SK-N-SH treated with all-trans-retinoic acid at 6 μM for 48 hours (cell line): Measurements from ENCODE around the gene ARID1B.

Experiments used
- ATAC-seq: fragments of 200-7000 bp; cut with Tn5 transposase; 3 replicates; pipeline ENCODE4 v1.9.1; 2020; ENCODE audit warnings: mild to moderate bottlenecking, moderate library complexity
- ARNTL ChIP-seq: fragments of 450-650 bp; formaldehyde crosslinking; IDR thresholded peaks from 2 replicates; pipeline ENCODE4 v1.5.0; 2020; ENCODE audit warnings: low read depth, mild to moderate bottlenecking, moderate library complexity, borderline replicate concordance
- BACH2 ChIP-seq: fragments of 250-450 bp; sonication (Bioruptor Pico); IDR thresholded peaks from 2 replicates; pipeline ENCODE4 v1.9.0; 2021; ENCODE audit warnings: mild to moderate bottlenecking, borderline replicate concordance
- CREB5 ChIP-seq: fragments of 250-450 bp; sonication (Bioruptor Pico); IDR thresholded peaks from 2 replicates; pipeline ENCODE4 v1.5.1; 2020; ENCODE audit warnings: low read depth, mild to moderate bottlenecking, moderate library complexity
- CSDC2 ChIP-seq: fragments of 250-450 bp; sonication (Bioruptor Pico); IDR thresholded peaks from 2 replicates; pipeline ENCODE4 v1.5.0; 2020; ENCODE audit warnings: mild to moderate bottlenecking, moderate library complexity
- CSRNP3 ChIP-seq: fragments of 250-450 bp; sonication (Bioruptor Pico); IDR thresholded peaks from 2 replicates; pipeline ENCODE4 v1.5.1; 2021; ENCODE audit warnings: mild to moderate bottlenecking, moderate library complexity
- ESRRG ChIP-seq: fragments of 250-450 bp; sonication (Bioruptor Pico); IDR thresholded peaks from 2 replicates; pipeline ENCODE4 v1.6.1; 2021; ENCODE audit warnings: mild to moderate bottlenecking
- GLIS3 ChIP-seq: fragments of 250-450 bp; sonication (Bioruptor Pico); IDR thresholded peaks from 2 replicates; pipeline ENCODE4 v1.5.0; 2020; ENCODE audit warnings: mild to moderate bottlenecking, moderate library complexity
- ISL1 ChIP-seq: fragments of 250-450 bp; sonication (Bioruptor Pico); IDR thresholded peaks from 2 replicates; pipeline ENCODE4 v2.1.2; 2022; ENCODE audit warnings: mild to moderate bottlenecking, moderate library complexity
- OSR1 ChIP-seq: fragments of 250-450 bp; sonication (Bioruptor Pico); IDR thresholded peaks from 2 replicates; pipeline ENCODE4 v1.8.0; 2022; ENCODE audit warnings: moderate library complexity, mild to moderate bottlenecking, inconsistent platforms
- PATZ1 ChIP-seq: fragments of 250-450 bp; sonication (Bioruptor Pico); IDR thresholded peaks from 2 replicates; pipeline ENCODE4 v1.8.0; 2020; ENCODE audit warnings: mild to moderate bottlenecking, moderate library complexity, borderline replicate concordance
- POU6F1 ChIP-seq: fragments of 250-450 bp; sonication (Bioruptor Pico); IDR thresholded peaks from 2 replicates; pipeline ENCODE4 v1.8.0; 2021; ENCODE audit warnings: low read depth, mild to moderate bottlenecking, moderate library complexity, borderline replicate concordance
- RARB ChIP-seq: fragments of 250-450 bp; sonication (Bioruptor Pico); IDR thresholded peaks from 2 replicates; pipeline ENCODE4 v1.8.0; 2021; ENCODE audit warnings: mild to moderate bottlenecking, moderate library complexity
- SNAI2 ChIP-seq: fragments of 250-450 bp; sonication (Bioruptor Pico); IDR thresholded peaks from 2 replicates; pipeline ENCODE4 v1.5.0; 2020; ENCODE audit warnings: mild to moderate bottlenecking, moderate library complexity
- TCF4 ChIP-seq: fragments of 250-450 bp; sonication (Bioruptor Pico); IDR thresholded peaks from 2 replicates; pipeline ENCODE4 v1.8.0; 2021; ENCODE audit warnings: mild to moderate bottlenecking, moderate library complexity, borderline replicate concordance
- TOX ChIP-seq: fragments of 250-450 bp; sonication (Bioruptor Pico); IDR thresholded peaks from 2 replicates; pipeline ENCODE4 v1.8.0; 2021; ENCODE audit warnings: mild to moderate bottlenecking, moderate library complexity, borderline replicate concordance
- TSHZ2 ChIP-seq: fragments of 250-450 bp; sonication (Bioruptor Pico); IDR thresholded peaks from 2 replicates; pipeline ENCODE4 v1.5.0; 2020; ENCODE audit warnings: mild to moderate bottlenecking, moderate library complexity
- ZC3H10 ChIP-seq: fragments of 250-450 bp; sonication (Bioruptor Pico); IDR thresholded peaks from 2 replicates; pipeline ENCODE4 v1.5.1; 2021; ENCODE audit warnings: mild to moderate bottlenecking, moderate library complexity
- ZFP3 ChIP-seq: fragments of 250-450 bp; sonication (Bioruptor Pico); IDR thresholded peaks from 2 replicates; pipeline ENCODE4 v1.5.0; 2020; ENCODE audit warnings: mild to moderate bottlenecking, moderate library complexity
- ZFP30 ChIP-seq: fragments of 450-650 bp; formaldehyde crosslinking; IDR thresholded peaks from 2 replicates; pipeline ENCODE4 v1.5.0; 2022; ENCODE audit warnings: mild to moderate bottlenecking, moderate library complexity
- ZNF565 ChIP-seq: fragments of 450-650 bp; formaldehyde crosslinking; conservative IDR thresholded peaks from 2 replicates; pipeline ENCODE4 v1.5.0; 2020; ENCODE audit warnings: low read depth, mild to moderate bottlenecking, moderate library complexity
- ZNF70 ChIP-seq: fragments of 450-650 bp; formaldehyde crosslinking; IDR thresholded peaks from 2 replicates; pipeline ENCODE4 v1.5.0; 2020; ENCODE audit warnings: mild to moderate bottlenecking, moderate library complexity
- ZNF8 ChIP-seq: fragments of 450-650 bp; formaldehyde crosslinking; IDR thresholded peaks from 2 replicates; pipeline ENCODE4 v1.5.0; 2020; ENCODE audit warnings: mild to moderate bottlenecking, moderate library complexity

Gene ARID1B

GRCh38 chr6:157218371-157219198, 441.4 kb downstream of the ARID1B start (continued):
- no peak for TF ChIP-seq GLIS3 (CRISPR knock-in tag)
- TF ChIP-seq POU6F1 = no peak

GRCh38 chr6:157219201-157220200, 442.3 kb downstream of the ARID1B start:
- peak; percentile 33 for ATAC-seq
- TF ChIP-seq ZNF565 (CRISPR knock-in tag) (no peak), ZNF8 (CRISPR knock-in tag) (no peak), CREB5 (CRISPR knock-in tag) (no peak), TSHZ2 (CRISPR knock-in tag) (no peak), ARNTL (CRISPR knock-in tag) (no peak), RARB (CRISPR knock-in tag) (no peak), OSR1 (CRISPR knock-in tag) (no peak), SNAI2 (CRISPR knock-in tag) (no peak), TCF4 (CRISPR knock-in tag) (no peak), ZC3H10 (CRISPR knock-in tag) (no peak), ZFP3 (CRISPR knock-in tag) (no peak), TOX (no peak), ISL1 (CRISPR knock-in tag) (no peak), ZNF70 (CRISPR knock-in tag) (no peak), ZFP30 (CRISPR knock-in tag) (no peak), BACH2 (CRISPR knock-in tag) (no peak)

GRCh38 chr6:157220485-157220884, 443.3 kb downstream of the ARID1B start:
- no peak for ATAC-seq
- no peak for TF ChIP-seq ZNF70 (CRISPR knock-in tag)
- TF ChIP-seq ZC3H10 (CRISPR knock-in tag) = no peak
- TF ChIP-seq RARB (CRISPR knock-in tag) = no peak
- no peak for TF ChIP-seq GLIS3 (CRISPR knock-in tag)
- no peak for TF ChIP-seq BACH2 (CRISPR knock-in tag)
- TF ChIP-seq CSRNP3 (CRISPR knock-in tag) = no peak
- TF ChIP-seq ARNTL (CRISPR knock-in tag) = no peak
- no peak for TF ChIP-seq ESRRG
- no peak for TF ChIP-seq ZNF565 (CRISPR knock-in tag)
- no peak for TF ChIP-seq TOX
- no peak for TF ChIP-seq ISL1 (CRISPR knock-in tag)
- no peak for TF ChIP-seq OSR1 (CRISPR knock-in tag)
- no peak for TF ChIP-seq PATZ1 (CRISPR knock-in tag)
- no peak for TF ChIP-seq CSDC2 (CRISPR knock-in tag)
- no peak for TF ChIP-seq TSHZ2 (CRISPR knock-in tag)
